ENCODE measurements around the gene MYBPHL.

MYBPHL gene

DNA sequence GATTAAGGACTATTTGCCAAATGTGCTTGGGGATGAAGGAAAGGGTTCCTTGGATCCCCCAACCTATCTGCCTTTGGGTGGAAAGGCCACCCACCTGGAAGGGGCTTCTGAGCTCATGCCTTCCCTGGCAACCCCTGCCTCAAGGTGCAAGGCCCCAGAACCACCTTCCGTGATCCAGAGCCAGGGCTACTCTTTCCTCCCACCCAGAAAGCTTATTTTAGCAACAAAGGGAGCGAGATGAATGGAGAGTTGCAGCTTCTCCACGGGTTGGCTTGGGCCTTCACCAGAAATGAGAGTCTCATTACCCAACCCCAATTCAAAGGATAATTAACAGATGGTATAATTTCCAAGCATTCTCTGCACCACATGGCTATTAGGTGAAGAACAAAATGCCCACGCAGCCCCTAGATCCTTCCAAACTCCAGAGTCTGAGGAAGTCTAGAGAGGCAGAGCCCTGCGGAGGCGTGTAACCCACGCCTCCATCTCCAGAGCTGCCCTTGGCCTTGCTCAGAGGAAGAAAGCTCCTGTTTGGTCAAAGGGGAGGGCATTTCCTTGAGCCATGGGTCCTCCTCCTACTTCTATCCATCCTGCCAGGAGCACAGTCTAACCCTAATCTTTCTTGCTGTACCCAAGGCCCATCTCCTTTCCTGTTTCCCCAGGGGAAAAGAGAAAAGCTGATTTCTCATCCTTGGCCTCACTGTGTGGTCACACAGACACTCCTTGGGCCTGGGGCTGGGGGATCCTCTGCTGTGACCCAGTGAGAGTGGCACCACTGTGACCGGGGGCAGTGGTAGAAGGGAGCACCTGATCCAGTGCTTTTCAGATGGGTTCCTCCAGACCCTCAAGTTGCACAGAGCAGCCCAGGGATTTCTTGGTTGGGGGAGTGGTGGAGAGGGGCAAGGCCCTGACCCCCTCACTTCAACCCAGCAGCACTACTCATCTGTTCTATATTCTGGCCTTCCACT lies 59.1 kb downstream of the MYBPHL start:
- H3K27ac ChIP-seq, result no peak overlapping the region
- TF ChIP-seq, protein P1, sequence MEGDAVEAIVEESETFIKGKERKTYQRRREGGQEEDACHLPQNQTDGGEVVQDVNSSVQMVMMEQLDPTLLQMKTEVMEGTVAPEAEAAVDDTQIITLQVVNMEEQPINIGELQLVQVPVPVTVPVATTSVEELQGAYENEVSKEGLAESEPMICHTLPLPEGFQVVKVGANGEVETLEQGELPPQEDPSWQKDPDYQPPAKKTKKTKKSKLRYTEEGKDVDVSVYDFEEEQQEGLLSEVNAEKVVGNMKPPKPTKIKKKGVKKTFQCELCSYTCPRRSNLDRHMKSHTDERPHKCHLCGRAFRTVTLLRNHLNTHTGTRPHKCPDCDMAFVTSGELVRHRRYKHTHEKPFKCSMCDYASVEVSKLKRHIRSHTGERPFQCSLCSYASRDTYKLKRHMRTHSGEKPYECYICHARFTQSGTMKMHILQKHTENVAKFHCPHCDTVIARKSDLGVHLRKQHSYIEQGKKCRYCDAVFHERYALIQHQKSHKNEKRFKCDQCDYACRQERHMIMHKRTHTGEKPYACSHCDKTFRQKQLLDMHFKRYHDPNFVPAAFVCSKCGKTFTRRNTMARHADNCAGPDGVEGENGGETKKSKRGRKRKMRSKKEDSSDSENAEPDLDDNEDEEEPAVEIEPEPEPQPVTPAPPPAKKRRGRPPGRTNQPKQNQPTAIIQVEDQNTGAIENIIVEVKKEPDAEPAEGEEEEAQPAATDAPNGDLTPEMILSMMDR (conservative IDR thresholded peaks at IDR 0.05), result no peak

DNA sequence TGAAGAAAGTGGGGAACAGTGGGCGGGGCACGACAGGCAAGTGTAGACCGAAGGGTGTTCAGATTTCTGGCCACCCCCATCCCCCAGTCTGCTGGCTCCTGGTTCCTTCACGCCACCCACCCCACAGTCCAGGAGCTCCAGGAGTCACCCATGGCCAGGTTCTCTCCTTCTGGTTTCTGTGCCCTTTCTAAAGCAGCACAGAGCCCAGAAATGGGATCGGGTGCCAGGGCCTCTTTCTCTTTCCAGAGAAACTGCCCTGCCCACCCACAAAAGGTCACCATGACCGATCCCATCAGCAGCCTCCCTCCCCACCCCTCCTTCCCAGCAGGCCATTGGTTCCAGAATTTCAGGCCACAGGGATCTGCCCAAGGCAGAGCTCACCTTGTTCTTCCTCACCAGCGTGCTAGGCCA lies 60.7 kb downstream of the MYBPHL start:
- H3K27ac ChIP-seq, result no peak overlapping the region
- TF ChIP-seq, protein P1 (conservative IDR thresholded peaks at IDR 0.05), result no peak

DNA sequence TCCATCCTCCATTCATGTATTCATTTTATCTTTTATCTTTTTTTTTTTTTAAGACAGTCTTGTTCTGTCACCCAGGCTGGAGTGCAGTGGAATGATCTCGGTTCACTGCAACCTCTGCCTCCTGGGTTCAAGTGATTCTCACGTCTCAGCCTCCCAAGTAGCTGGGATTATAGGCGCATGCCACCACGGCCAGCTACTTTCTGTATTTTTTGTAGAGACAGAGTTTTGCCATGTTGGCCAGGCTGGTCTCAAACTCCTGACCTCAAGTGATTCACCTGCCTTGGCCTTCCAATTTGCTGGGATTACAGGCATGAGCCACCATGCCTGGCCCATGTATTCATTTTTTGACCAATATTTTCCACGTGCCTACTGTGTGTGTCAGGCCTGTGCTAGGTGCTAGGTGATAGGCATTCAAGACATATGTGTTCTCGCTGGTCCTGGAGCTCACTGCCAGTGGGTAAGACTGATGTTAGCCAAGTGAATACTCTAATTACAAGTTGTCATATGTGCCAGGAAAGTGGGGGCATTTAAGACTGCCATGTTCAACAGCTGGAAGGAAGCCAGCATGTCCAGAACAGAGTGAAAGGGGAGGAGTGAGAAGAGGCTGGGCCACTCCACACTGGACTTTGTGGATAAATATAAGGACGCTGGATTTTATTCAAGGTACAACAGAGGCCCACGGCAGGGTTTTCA lies 62.8 kb downstream of the MYBPHL start:
- no peak overlapping the region for H3K27ac ChIP-seq
- TF ChIP-seq, protein P1 (conservative IDR thresholded peaks at IDR 0.05), result no peak

DNA sequence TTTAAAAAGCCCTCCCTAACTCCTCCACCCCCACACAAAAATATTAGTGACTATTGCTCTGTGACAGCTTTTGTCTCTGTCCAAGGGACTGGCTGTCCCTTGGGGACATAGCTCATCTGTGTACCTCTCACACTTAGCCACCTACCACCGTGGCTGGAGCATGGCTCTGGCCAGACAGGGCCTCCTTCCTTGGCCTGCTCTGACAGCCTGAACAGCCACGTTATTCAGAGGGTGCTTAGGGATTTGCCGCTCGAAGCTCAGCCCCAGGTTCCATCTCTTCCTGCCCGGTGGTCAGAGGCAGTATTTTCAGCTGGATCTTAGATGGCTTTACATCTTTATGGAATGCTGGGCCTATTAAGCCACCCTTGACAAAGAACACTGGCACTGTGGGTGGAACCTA lies 63.6 kb downstream of the MYBPHL start:
- TF ChIP-seq, protein P1 (conservative IDR thresholded peaks at IDR 0.05), result no peak

DNA sequence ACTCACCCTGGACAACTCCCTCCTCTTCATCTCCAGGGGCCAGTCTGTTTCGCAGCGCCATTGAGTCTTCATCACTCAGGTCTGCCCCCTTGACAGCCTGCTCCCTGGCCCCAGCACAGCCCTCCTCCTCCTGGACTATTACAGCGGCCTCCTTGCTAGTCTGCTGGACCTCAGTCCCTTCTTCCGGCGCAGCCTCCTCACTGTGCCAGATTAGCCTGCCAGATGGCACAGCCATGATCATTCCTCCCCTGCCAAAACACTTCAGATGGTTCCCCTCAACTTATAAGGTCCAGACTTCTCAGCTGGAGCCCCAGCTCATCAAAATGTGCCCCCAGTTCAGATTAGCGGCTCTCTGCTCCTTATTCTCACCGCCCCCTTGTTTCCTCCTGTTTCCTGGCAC lies 64.4 kb downstream of the MYBPHL start:
- no peak overlapping the region for H3K27ac ChIP-seq
- TF ChIP-seq, protein P1 (conservative IDR thresholded peaks at IDR 0.05), result no peak

More for the DNA sequence above, 63.6 kb downstream of the MYBPHL start:
- no peak overlapping the region for H3K27ac ChIP-seq
